HG03575 (cell line): ENCODE measurements around the gene WDR82.

ENCODE experiments used
- ATAC-seq: cut with Tn5 transposase; IDR thresholded peaks from one replicate; pipeline ENCODE4 v1.9.1; 2021; ENCODE audit not compliant: unreplicated experiment, insufficient number of reproducible peaks, low FRiP score; ENCODE audit errors: extremely low read depth

WDR82 gene

GRCh38 chr3:52269776-52270175 lies 8.7 kb downstream of the WDR82 start:
- ATAC-seq, result no peak

- ATAC-seq, result no peak
These were observed 10.4 kb downstream of the WDR82 start for GRCh38 chr3:52268036-52268435.

- ATAC-seq, result no peak
These were observed 13.1 kb downstream of the WDR82 start for GRCh38 chr3:52265387-52265786.

GRCh38 chr3:52262447-52262846 lies 16.0 kb downstream of the WDR82 start:
- ATAC-seq, result no peak

- no peak for ATAC-seq
These were observed 19.0 kb downstream of the WDR82 start for GRCh38 chr3:52259448-52259847.

GRCh38 chr3:52259035-52259434 lies 19.4 kb downstream of the WDR82 start:
- no peak for ATAC-seq

- ATAC-seq, result no peak
These were observed 20.5 kb downstream of the WDR82 start for GRCh38 chr3:52257911-52258310.

GRCh38 chr3:52256622-52257021 lies 21.8 kb downstream of the WDR82 start:
- no peak for ATAC-seq

- ATAC-seq, result no peak
These were observed 22.3 kb downstream of the WDR82 start for GRCh38 chr3:52256159-52256558.

- ATAC-seq, result no peak
These were observed 23.8 kb downstream of the WDR82 start for GRCh38 chr3:52254608-52255007.

GRCh38 chr3:52253314-52254304 lies 24.8 kb downstream of the WDR82 start:
- ATAC-seq, result peak; percentile 68

- no peak for ATAC-seq
These were observed 28.3 kb downstream of the WDR82 start for GRCh38 chr3:52250122-52250521.

- ATAC-seq, result no peak
These were observed 28.8 kb downstream of the WDR82 start for GRCh38 chr3:52249683-52250082.

- ATAC-seq, result no peak
These were observed 29.5 kb downstream of the WDR82 start for GRCh38 chr3:52248816-52249547.

- no peak for ATAC-seq
These were observed 30.3 kb downstream of the WDR82 start for GRCh38 chr3:52248165-52248541.

- no peak for ATAC-seq
These were observed 30.9 kb downstream of the WDR82 start for GRCh38 chr3:52247409-52248164.

GRCh38 chr3:52246728-52247408 lies 31.6 kb downstream of the WDR82 start:
- ATAC-seq, result no peak

- no peak for ATAC-seq
These were observed 32.2 kb downstream of the WDR82 start for GRCh38 chr3:52246264-52246620.
